HG03460 (cell line): Measurements from ENCODE around the gene HBA1.
"Not testable (repeated sequence)": the region's sequence is repeated elsewhere in the genome, so short reads cannot be mapped to it uniquely, and the experiment has no call there.

Experiments used
- ATAC-seq: cut with Tn5 transposase; IDR thresholded peaks from one replicate; pipeline ENCODE4 v1.9.1; 2021; ENCODE audit not compliant: unreplicated experiment

HBA1 gene

DNA sequence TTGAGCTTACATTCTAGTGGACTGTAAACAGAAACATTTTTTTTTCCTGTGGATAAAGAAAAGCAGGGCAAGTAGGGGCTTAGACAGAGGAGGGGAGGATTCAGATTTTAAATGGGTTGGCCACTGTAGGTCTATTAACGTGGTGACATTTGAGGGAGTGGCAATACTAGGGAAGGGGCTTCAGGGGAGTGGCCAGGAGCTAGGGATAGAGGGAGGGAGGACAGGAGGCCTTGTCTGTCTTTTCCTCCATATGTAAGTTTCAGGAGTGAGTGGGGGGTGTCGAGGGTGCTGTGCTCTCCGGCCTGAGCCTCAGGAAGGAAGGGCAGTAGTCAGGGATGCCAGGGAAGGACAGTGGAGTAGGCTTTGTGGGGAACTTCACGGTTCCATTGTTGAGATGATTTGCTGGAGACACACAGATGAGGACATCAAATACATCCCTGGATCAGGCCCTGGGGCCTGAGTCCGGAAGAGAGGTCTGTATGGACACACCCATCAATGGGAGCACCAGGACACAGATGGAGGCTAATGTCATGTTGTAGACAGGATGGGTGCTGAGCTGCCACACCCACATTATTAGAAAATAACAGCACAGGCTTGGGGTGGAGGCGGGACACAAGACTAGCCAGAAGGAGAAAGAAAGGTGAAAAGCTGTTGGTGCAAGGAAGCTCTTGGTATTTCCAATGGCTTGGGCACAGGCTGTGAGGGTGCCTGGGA, 17.2 kb upstream of the HBA1 start:
- no peak for ATAC-seq

DNA sequence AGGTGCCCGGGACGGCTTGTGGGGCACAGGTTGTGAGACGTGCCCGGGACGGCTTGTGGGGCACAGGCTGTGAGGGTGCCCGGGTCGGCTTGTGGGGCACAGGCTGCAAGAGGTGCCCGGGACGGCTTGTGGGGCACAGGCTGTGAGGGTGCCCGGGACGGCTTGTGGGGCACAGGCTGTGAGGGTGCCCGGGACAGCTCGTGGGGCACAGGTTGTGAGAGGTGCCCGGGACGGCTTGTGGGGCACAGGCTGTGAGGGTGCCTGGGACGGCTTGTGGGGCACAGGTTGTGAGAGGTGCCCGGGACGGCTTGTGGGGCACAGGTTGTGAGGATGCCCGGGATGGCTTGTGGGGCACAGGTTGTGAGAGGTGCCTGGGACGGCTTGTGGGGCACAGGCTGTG, 16.2 kb upstream of the HBA1 start:
- ATAC-seq = not testable (repeated sequence)

DNA sequence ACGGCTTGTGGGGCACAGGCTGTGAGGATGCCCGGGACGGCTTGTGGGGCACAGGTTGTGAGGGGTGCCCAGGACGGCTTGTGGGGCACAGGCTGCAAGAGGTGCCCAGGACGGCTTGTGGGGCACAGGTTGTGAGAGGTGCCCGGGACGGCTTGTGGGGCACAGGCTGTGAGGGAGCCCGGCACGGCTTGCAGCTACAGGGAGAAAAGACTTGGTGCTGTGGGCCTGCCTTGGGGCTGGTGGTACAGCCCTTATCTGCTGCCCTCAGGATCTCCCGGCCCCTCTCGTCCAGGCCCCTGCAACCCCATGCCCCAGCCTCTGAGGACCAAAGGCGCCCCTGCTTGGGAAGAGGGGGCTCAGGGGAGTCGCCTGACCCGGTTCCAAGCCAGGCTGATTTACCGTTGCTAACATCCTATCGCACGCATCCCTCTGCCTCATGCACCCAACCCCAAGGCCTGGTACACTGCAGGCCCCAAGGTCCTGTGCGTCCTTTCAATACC, 15.7 kb upstream of the HBA1 start:
- no peak for ATAC-seq

DNA sequence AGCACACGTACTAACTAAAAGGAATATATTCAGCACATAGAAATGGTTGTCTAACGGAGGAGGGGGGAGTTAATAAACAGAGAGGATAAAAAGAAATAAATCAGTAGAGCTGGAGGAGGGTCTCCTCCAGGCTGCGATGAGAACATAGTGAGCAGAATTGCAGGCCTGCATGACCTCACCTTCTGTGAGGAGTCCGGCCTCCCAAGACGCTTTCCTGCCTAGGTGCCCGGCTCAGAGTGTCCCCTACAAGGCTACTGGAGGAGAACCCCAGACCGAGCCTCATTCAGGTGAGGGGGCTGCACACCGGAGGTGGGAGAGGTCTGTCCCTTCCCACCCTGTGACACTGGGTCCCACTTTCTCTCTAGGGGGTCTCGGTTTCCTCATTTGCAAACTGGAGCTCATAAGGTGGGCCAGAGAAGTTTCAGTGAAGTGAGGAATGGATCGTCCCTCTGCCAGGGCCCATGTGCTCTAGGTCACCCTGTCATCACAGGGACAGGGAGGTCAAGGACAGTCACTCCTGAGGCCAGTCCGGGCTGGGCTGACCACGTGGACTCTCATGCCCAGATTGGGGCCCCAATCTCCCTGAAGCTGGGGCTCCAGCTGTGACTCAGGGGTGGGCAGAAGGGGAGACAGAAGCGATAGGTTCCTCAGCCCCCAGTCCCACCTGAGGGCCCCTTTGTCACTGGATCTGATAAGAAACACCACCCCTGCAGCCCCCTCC, 14.0 kb upstream of the HBA1 start:
- no peak for ATAC-seq

DNA sequence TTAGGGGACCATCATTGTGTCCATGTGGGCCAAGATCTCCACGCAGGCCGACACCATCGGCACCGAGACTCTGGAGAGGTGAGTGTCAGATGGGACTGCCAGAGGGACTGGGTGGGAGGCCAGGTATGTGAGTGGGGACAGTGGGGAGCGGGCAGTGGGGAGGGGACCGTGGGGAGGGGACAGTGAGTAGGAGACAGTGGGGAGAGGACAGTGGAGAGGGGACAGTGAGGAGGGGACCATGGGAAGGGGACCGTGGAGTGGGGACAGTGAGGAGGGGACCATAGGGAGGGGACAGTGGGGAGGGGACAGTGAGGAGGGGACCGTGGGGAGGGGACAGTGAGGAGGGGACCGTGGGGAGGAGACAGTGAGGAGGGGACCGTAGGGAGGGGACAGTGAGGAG, 13.3 kb upstream of the HBA1 start:
- ATAC-seq = not testable (repeated sequence)

DNA sequence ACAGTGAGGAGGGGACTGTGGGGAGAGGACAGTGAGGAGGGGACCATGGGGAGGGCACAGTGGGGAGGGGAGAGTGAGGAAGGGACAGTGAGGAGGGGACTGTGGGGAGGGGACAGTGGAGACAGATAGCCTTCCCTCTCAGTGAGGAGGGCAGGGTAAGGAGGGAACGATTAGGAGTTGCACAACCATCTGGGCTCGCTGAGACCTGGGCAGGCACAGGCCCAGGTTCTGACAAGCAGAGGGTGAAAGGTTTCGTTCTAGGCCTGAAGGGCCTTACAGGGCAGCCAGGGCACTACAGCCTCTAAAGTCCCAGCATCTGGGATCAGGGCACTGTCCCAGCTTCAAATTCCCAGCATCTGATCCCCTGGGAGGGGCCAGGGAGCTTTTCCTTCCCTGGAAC, 12.8 kb upstream of the HBA1 start:
- not testable (repeated sequence) for ATAC-seq

DNA sequence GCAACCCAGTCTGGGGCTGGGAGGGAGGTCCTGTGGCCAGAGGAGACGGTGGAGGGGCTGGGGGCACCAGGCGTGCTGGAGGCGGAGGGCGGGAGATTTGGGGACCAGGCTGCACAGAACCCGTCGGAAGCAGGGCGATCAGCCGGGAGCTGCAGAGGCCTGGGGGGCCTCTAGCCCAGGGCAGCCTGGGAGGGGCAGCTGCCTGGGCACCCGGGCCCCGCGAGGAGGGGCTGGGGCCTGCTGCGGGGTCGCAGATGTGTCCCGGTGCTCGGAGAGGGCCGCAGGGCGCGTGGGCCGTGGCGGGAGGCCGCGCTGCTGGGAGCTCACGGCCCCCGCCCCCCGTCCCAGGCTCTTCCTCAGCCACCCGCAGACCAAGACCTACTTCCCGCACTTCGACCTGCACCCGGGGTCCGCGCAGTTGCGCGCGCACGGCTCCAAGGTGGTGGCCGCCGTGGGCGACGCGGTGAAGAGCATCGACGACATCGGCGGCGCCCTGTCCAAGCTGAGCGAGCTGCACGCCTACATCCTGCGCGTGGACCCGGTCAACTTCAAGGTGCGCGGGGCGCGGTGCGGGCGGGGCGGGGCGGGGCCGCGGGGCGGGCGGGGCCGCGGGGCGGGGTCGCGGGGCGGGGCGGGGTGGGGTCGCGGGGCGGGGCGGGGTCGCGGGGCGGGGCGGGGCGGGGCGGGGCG, 12.2 kb upstream of the HBA1 start:
- ATAC-seq = not testable (repeated sequence)

DNA sequence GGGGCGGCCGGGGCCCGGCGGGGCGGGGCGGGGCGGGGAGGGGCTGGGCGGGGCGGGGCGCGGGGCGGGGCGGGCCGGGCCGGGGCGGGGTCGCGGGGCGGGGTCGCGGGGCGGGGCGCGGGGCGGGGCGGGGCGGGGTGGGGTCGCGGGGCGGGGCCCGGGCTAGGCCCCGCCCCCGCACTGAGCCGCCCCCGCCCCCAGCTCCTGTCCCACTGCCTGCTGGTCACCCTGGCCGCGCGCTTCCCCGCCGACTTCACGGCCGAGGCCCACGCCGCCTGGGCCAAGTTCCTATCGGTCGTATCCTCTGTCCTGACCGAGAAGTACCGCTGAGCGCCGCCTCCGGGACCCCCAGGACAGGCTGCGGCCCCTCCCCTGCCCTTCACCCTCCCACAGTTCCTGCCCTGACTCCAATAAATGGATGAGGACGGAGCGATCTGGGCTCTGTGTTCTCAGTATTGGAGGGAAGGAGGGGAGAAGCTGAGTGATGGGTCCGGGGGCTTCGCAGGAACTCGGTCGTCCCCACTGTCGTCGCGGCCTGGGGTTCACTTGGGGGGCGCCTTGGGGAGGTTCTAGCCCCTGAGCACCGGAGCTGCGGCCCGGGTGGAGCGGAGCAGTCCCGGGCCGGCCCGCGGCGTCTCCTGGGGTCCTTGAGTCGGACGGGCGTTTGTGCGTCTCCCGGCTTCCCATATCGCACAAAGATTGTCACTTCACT, 11.5 kb upstream of the HBA1 start:
- no peak for ATAC-seq

DNA sequence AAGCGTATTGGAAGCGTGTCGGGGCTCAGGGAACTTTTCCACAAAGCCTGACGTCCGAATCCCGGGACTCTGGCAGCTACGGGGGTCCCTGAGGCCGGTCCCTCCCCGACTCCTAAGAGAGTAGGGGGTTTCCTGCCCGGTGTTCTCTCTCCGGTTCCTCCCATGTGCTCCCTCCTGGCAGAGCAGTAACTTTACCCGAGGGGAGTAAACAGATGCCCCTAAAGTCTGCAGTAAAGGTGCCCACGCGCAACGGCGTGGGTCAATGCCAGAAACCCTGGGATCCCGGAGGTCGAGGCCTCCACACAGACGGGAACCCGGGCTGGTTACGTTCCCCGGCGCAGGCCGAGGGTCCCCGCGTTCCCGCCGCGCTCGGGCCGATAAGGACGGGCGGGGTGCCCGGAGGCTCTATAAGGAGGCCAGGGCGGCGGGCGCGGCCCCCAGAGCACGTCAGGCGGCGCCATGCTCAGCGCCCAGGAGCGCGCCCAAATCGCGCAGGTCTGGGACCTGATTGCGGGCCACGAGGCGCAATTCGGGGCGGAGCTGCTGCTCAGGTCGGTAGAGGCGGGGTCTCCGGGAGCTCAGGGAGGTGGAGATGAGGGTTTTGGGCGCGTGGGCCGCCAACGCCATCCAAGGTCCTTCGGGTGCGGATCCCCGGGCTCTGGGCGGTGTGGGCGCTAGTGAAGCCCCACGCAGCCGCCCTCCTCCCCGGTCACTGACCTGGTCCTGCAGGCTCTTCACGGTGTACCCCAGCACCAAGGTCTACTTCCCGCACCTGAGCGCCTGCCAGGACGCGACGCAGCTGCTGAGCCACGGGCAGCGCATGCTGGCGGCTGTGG, 10.7 kb upstream of the HBA1 start, which contains the start of gene HBM:
Gene HBM, plus strand, starts transcription at position 440 of the 836 bp plus-strand sequence. Its CDS starts 20 bp downstream, at position 460.
- no peak for ATAC-seq

DNA sequence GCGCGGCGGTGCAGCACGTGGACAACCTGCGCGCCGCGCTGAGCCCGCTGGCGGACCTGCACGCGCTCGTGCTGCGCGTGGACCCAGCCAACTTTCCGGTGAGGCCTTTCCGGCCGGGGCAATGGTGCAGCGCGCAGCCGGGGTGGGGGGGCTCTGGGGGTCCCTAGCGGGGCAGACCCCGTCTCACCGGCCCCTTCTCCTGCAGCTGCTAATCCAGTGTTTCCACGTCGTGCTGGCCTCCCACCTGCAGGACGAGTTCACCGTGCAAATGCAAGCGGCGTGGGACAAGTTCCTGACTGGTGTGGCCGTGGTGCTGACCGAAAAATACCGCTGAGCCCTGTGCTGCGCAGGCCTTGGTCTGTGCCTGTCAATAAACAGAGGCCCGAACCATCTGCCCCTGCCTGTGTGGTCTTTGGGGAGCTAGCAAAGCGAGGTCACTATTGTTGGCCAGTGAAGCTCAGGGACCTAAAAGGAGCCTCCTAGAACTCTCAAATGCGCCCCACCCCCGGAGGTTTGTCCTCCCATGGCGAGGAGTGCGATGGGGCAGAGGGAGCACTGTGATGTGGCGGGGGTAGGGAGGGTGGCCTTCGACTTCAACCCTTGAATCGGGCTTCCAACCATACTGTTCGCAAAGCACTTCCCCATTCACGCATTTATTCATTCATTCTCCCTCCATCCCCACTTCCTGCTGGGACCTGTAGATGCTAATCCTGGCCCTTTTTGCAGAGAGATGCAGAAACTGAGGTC, 9.9 kb upstream of the HBA1 start:
- ATAC-seq = no peak

DNA sequence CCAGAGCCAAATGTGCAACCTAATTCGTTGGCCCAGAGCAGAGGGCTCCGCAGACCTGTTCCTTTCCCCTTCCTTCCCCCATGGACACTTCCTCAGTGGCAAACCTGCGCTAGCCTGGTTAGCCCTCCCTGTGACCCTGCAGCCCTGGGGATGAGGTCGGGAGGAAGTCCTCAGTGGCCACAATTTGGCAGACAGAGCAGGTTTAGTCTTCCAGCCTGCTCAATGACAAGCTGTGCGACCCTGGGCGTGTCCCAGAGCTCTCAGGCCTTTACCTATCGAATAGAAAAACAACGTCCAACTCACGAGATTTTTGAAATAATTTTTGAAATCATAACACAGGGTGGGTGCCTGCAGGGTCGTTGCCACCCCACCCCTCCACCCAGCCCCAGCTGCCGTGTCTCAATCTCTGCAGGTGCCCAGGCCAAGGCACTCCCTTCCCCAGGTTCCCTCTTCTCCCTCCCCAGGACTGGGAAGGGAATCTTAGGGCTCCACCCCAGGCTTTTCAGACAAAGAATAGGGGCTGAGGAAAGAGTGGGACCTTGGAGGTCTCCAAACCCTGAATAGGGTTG, 9.3 kb upstream of the HBA1 start:
- no peak for ATAC-seq

DNA sequence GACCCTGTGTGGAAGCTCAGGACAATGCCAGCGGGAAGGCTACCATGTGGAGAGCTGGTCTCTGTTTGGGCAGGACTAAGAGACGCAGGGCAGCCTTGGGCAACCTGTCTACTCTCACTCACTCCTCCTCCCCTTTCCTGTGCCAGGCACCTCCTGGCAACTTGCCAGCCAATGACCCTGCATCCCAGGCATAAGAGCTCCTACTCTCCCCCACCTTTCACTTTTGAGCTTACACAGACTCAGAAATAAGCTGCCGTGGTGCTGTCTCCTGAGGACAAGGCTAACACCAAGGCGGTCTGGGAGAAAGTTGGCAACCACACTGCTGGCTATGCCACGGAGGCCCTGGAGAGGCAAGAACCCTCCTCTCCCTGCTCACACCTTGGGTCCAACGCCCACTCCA, 8.1 kb upstream of the HBA1 start:
- ATAC-seq = no peak

DNA sequence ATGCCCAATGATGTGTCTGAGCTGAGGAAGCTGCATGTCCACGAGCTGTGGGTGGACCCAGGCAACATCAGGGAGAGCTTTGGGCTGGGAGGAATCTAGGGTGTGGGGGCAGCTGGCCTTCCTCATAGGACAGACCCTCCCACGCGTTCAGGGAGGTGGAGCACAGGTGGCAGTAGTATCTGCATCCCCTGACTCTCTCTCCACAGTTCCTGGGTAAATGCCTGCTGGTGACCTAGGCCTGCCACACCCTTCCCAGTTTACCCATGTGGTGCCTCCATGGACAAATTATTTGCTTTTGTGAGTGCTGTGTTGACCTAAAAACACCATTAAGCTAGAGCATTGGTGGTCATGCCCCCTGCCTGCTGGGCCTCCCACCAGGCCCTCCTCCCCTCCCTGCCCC, 7.5 kb upstream of the HBA1 start:
- ATAC-seq = no peak

DNA sequence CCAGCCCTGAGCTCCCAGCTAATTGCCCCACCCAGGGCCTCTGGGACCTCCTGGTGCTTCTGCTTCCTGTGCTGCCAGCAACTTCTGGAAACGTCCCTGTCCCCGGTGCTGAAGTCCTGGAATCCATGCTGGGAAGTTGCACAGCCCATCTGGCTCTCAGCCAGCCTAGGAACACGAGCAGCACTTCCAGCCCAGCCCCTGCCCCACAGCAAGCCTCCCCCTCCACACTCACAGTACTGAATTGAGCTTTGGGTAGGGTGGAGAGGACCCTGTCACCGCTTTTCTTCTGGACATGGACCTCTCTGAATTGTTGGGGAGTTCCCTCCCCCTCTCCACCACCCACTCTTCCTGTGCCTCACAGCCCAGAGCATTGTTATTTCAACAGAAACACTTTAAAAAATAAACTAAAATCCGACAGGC, 6.4 kb upstream of the HBA1 start:
- not testable (repeated sequence) for ATAC-seq

DNA sequence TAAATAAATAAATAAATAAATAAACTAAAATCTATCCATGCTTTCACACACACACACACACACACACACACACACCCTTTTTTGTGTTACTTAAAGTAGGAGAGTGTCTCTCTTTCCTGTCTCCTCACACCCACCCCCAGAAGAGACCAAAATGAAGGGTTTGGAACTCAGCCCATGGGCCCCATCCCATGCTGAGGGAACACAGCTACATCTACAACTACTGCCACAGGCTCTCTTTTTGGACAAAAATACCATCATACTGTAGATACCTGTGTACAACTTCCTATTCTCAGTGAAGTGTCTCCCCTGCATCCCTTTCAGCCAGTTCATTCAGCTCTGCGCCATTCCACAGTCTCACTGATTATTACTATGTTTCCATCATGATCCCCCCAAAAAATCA, 5.7 kb upstream of the HBA1 start:
- ATAC-seq = no peak

DNA sequence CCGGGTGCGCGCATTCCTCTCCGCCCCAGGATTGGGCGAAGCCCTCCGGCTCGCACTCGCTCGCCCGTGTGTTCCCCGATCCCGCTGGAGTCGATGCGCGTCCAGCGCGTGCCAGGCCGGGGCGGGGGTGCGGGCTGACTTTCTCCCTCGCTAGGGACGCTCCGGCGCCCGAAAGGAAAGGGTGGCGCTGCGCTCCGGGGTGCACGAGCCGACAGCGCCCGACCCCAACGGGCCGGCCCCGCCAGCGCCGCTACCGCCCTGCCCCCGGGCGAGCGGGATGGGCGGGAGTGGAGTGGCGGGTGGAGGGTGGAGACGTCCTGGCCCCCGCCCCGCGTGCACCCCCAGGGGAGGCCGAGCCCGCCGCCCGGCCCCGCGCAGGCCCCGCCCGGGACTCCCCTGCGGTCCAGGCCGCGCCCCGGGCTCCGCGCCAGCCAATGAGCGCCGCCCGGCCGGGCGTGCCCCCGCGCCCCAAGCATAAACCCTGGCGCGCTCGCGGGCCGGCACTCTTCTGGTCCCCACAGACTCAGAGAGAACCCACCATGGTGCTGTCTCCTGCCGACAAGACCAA, 4.0 kb upstream of the HBA1 start, which contains the start of gene HBA2:
Gene HBA2, plus strand, starts transcription at position 503 of the 568 bp plus-strand sequence. Its CDS starts 37 bp downstream, at position 540.
- ATAC-seq = not testable (repeated sequence)

DNA sequence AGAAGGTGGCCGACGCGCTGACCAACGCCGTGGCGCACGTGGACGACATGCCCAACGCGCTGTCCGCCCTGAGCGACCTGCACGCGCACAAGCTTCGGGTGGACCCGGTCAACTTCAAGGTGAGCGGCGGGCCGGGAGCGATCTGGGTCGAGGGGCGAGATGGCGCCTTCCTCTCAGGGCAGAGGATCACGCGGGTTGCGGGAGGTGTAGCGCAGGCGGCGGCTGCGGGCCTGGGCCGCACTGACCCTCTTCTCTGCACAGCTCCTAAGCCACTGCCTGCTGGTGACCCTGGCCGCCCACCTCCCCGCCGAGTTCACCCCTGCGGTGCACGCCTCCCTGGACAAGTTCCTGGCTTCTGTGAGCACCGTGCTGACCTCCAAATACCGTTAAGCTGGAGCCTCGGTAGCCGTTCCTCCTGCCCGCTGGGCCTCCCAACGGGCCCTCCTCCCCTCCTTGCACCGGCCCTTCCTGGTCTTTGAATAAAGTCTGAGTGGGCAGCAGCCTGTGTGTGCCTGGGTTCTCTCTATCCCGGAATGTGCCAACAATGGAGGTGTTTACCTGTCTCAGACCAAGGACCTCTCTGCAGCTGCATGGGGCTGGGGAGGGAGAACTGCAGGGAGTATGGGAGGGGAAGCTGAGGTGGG, 3.1 kb upstream of the HBA1 start:
- not testable (repeated sequence) for ATAC-seq
